Neural cell (in vitro differentiated cells): ENCODE data around the gene TRAPPC6A. TPM values are rescaled to one million over a fixed set of nuclear protein-coding genes. Genes with fewer than 3 reads are reported as not detected.

Experiments
- H2AFZ ChIP-seq: fragments of 200-600, 300-800 bp; sonication (generic), shearing (Covaris generic); 2 replicates; pipeline ENCODE4 v1.6.0; 2014; ENCODE audit warnings: low read depth, mild to moderate bottlenecking, antibody characterized with exemption, low read length, moderate library complexity
- H3F3A ChIP-seq: fragments of 200-600 bp; shearing (Covaris generic); 2 replicates; pipeline ENCODE4 v1.6.1; 2016; ENCODE audit warnings: mild to moderate bottlenecking, moderate library complexity, mixed read lengths, antibody characterized with exemption, low read length; ENCODE audit not compliant: insufficient read depth, poor library complexity, severe bottlenecking
- H3K27ac ChIP-seq: fragments of 200-600, 300-800 bp; sonication (generic), shearing (Covaris generic); 2 replicates; pipeline ENCODE4 v1.5.1; 2014; ENCODE audit warnings: mild to moderate bottlenecking, low read length, moderate library complexity
- H3K27me3 ChIP-seq: fragments of 300-800, 200-600 bp; sonication (generic), shearing (Covaris generic); 2 replicates; pipeline ENCODE4 v1.6.0; 2014; ENCODE audit warnings: mild to moderate bottlenecking, low read depth, low read length, moderate library complexity; ENCODE audit not compliant: insufficient read depth
- H3K36me3 ChIP-seq: fragments of 300-800, 200-600 bp; sonication (generic), shearing (Covaris generic); 2 replicates; pipeline ENCODE4 v1.5.1; 2014; ENCODE audit warnings: mild to moderate bottlenecking, antibody characterized with exemption, low read length, moderate library complexity; ENCODE audit not compliant: insufficient read depth
- H3K4me2 ChIP-seq: fragments of 300-800, 200-600 bp; sonication (generic), shearing (Covaris generic); 2 replicates; pipeline ENCODE4 v1.6.0; 2014; ENCODE audit warnings: mild to moderate bottlenecking, low read length
- H3K4me3 ChIP-seq: fragments of 300-800, 200-600 bp; sonication (generic), shearing (Covaris generic); 2 replicates; pipeline ENCODE4 v1.5.1; 2014; ENCODE audit warnings: mild to moderate bottlenecking, low read length, moderate library complexity
- H3K79me2 ChIP-seq: fragments of 200-600 bp; shearing (Covaris generic); replicated peaks from 2 replicates; pipeline ENCODE4 v1.6.0; 2014; ENCODE audit warnings: mild to moderate bottlenecking, low read length, moderate library complexity; ENCODE audit not compliant: insufficient read depth
- H3K9ac ChIP-seq: fragments of 300-800, 200-600 bp; sonication (generic), shearing (Covaris generic); 2 replicates; pipeline ENCODE4 v1.6.1; 2016; ENCODE audit warnings: mild to moderate bottlenecking, low read length, mixed read lengths
- H3K9me2 ChIP-seq: fragments of 200-600 bp; shearing (Covaris generic); 2 replicates; pipeline ENCODE4 v1.6.1; 2016; ENCODE audit warnings: mild to moderate bottlenecking, low read length, mixed read lengths; ENCODE audit not compliant: insufficient read depth
- H3K9me3 ChIP-seq: fragments of 200-600, 300-800 bp; sonication (generic), shearing (Covaris generic); 2 replicates; pipeline ENCODE4 v1.6.1; 2016; ENCODE audit warnings: mild to moderate bottlenecking, mixed run types, low read length, moderate library complexity, mixed read lengths
- H4K20me1 ChIP-seq: fragments of 200-600 bp; shearing (Covaris generic); 2 replicates; pipeline ENCODE4 v1.6.1; 2016; ENCODE audit warnings: mild to moderate bottlenecking, mixed run types; ENCODE audit not compliant: insufficient read depth
- CTCF ChIP-seq: fragments of 450-650 bp; IDR thresholded peaks from 2 replicates; pipeline ENCODE4 v1.5.1; 2014; ENCODE audit warnings: antibody characterized with exemption, mild to moderate bottlenecking, moderate library complexity; ENCODE audit not compliant: poor library complexity, severe bottlenecking
- EP300 ChIP-seq: fragments of 450-650 bp; conservative IDR thresholded peaks from 2 replicates; pipeline ENCODE4 v1.6.1; 2014; ENCODE audit warnings: antibody characterized with exemption, mild to moderate bottlenecking, moderate library complexity; ENCODE audit not compliant: poor library complexity, severe bottlenecking
- EZH2 ChIP-seq: fragments of 200-600, 300-800 bp; shearing (Covaris generic), sonication (generic); IDR thresholded peaks from 2 replicates; pipeline ENCODE4 v1.6.1; 2014; ENCODE audit warnings: antibody characterized with exemption, low read length, borderline replicate concordance, mild to moderate bottlenecking; ENCODE audit not compliant: insufficient read depth, poor library complexity, severe bottlenecking
- MXI1 ChIP-seq: fragments of 450-650 bp; conservative IDR thresholded peaks from 2 replicates; pipeline ENCODE4 v1.6.1; 2014; ENCODE audit warnings: antibody characterized with exemption, mild to moderate bottlenecking; ENCODE audit not compliant: poor library complexity, severe bottlenecking
- POLR2AphosphoS5 ChIP-seq: IDR thresholded peaks from 2 replicates; pipeline ENCODE4 v1.6.1; 2012
- RAD21 ChIP-seq: fragments of 450-650 bp; conservative IDR thresholded peaks from 2 replicates; pipeline ENCODE4 v1.6.1; 2014; ENCODE audit warnings: antibody characterized with exemption, mild to moderate bottlenecking, moderate library complexity
- REST ChIP-seq: IDR thresholded peaks from 2 replicates; pipeline ENCODE4 v1.6.1; 2012; ENCODE audit warnings: borderline replicate concordance
- SMC3 ChIP-seq: fragments of 450-650 bp; conservative IDR thresholded peaks from 2 replicates; pipeline ENCODE4 v1.6.1; 2014; ENCODE audit warnings: antibody characterized with exemption, mild to moderate bottlenecking, moderate library complexity; ENCODE audit not compliant: poor library complexity
- TAF1 ChIP-seq: IDR thresholded peaks from 2 replicates; pipeline ENCODE4 v1.6.1; 2012; ENCODE audit warnings: low read depth
- polyA plus RNA-seq: library from polyadenylated mRNA; depleted of rRNA; stranded (reverse); fragments of >200 nt; gene quantifications from 2 replicates; pipeline ENCODE4 v1.2.3, GENCODE V29; 2014

TRAPPC6A gene
- polyA plus RNA-seq, 1 donor from 2014 or later, result 48.5 TPM

DNA sequence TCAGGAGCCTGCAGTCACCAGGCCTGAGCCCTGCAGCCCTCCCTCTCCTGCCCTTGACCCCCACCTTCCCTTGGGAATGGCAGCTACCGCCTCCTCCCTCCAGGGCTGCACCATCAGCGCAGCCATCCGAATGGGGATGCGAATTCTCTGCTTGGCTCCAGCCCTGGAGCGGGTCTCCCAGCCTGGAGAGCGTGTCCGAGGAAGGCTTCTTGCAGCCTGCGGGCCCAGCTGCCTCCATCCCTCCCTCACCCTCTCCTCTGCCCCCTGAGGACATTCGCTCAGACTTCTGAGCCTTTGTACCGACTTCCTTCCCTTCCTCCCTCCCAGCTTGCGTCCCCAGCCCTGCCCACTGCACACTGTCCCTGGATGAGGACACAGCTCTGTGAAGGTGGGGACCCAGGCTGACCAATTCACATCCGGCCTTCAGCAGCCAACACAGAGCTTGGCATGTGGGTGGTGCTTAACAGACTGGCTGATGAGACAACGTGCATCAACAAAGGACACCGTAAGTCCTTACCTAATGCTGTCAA is 11.2 kb downstream of the TRAPPC6A start:
- no peaks in the 10 kb centered on the region for H3K9me3 ChIP-seq
- no peaks in the 10 kb centered on the region for H3K9me2 ChIP-seq
- no peaks in the 10 kb centered on the region for H4K20me1 ChIP-seq
- no peak overlapping the region for H3K27ac ChIP-seq
- H3K4me2 ChIP-seq, result no peak overlapping the region
- H2AFZ ChIP-seq, result no peak overlapping the region
- H3K27me3 ChIP-seq, result no peaks in the 10 kb centered on the region
- H3F3A ChIP-seq, result no peaks in the 10 kb centered on the region
- no peaks in the 10 kb centered on the region for H3K36me3 ChIP-seq
- no peak overlapping the region for H3K4me3 ChIP-seq
- no peaks in the 10 kb centered on the region for H3K79me2 ChIP-seq
- TF ChIP-seq EP300, result no peak
- no peak overlapping the region for H3K9ac ChIP-seq

GRCh38 chr19:45164577-45165335 is 13.3 kb downstream of the TRAPPC6A start:
- no peak overlapping the region for H2AFZ ChIP-seq
- no peak overlapping the region for H3K9ac ChIP-seq
- no peaks in the 10 kb centered on the region for H3F3A ChIP-seq
- no peaks in the 10 kb centered on the region for H3K9me2 ChIP-seq
- H3K4me3 ChIP-seq, result no peak overlapping the region
- TF ChIP-seq EP300, result no peak
- no peak for TF ChIP-seq REST
- TF ChIP-seq EZH2, result no peak
- TF ChIP-seq POLR2AphosphoS5, result no peak
- no peak for TF ChIP-seq CTCF
- TF ChIP-seq RAD21, result no peak
- TF ChIP-seq SMC3, result no peak
- no peak for TF ChIP-seq MXI1
- no peak for TF ChIP-seq TAF1
- H3K27ac ChIP-seq, result no peak overlapping the region
- no peaks in the 10 kb centered on the region for H3K36me3 ChIP-seq
- H4K20me1 ChIP-seq, result no peaks in the 10 kb centered on the region
- no peaks in the 10 kb centered on the region for H3K27me3 ChIP-seq
- H3K4me2 ChIP-seq, result no peak overlapping the region
- no peaks in the 10 kb centered on the region for H3K9me3 ChIP-seq
- H3K79me2 ChIP-seq, result no peaks in the 10 kb centered on the region
